ENCODE results near the gene GAK.

DNA sequence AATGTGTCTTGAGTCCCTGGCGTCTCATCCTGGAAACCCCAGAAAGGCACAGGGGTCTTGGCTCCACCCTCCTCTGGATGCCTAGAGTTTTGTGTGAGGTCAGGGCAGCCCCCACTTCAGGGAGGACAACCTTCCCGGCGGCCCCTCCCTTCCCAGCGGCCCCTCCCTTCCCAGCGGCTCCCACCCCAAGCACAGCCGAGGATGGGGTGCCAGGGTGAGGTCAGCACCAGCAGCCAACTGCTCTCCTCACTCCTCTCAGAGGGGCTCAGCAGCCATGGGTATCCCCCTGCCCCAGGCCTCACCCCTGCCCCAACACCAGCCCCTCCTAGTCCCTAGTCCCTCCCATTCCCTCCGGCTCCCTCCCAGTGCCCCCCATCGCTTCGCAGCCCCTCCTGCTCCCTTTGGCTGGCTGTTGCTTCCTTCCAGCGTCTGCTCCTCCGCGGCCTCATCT, 23.8 kb upstream of the GAK start:
- TF ChIP-seq CTCF (IDR thresholded peaks at IDR 0.05), result no peak
- no peak for TF ChIP-seq POLR2A (IDR thresholded peaks at IDR 0.05)
